NCI-H774 (cell line): ENCODE results near the gene G0S2.

Source experiments
- DNase-seq: peaks from one replicate; lab custom pipeline; 2025; lab: John Stamatoyannopoulos, UW

Gene G0S2

DNA sequence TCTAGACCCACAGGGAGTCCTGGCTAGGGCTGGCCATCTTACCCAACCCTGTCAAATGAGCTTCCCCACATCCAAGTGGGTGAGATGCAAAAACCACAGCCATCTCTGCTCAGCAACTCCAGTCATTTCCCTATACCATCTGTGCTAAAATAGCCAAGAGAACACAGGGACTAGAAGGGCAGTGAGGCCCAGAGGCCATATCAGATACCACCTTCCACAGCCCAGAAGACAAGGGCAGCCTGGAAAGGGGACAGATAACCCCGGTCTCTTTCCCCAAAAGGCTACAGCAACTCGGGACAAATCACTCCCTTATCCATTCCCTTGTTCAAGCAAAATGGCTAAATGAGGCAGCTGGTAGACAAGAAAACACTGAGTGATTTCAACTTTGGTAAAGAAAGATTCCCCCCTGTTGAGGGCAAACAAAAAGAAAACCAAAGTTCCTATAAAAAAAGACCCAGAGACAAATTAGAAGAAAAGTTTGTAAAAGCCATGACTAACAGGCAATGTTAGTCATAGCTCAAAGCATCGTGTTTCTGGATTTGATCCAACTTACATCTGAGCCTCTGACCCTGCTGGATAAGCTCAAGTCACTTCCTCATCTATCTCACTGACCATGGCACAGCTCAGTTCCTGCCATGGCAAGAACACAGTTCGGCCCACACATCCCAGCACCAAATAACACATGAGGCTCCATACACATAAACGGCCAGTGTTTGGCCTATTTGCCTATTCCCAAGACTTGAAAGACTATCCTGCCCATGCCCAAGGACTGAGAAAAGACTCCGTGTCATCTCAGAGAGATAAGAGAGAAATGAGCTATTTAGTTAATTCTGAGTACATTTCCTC is 26.1 kb upstream of the G0S2 start:
- DNase-seq, result no peak

DNA sequence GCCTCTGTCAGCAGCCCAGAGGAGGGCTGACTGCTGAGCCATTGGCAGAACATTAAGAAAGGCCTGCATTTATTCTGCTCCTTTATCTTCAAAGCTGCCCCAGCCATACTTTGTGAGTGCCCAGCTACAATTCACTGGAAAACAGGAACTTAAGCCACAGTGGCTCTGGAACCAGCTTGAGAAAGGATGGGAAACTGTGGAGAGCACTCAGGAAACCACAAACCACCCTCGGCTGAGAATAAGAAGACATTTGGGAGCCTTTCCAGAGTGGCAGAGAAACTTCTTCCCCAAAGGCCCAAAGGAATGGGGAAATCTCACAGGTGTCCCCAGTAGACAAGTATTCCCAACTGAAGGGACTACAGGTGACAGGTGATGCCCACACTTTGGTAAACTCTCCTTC is 24.8 kb upstream of the G0S2 start:
- DNase-seq, result no peak

DNA sequence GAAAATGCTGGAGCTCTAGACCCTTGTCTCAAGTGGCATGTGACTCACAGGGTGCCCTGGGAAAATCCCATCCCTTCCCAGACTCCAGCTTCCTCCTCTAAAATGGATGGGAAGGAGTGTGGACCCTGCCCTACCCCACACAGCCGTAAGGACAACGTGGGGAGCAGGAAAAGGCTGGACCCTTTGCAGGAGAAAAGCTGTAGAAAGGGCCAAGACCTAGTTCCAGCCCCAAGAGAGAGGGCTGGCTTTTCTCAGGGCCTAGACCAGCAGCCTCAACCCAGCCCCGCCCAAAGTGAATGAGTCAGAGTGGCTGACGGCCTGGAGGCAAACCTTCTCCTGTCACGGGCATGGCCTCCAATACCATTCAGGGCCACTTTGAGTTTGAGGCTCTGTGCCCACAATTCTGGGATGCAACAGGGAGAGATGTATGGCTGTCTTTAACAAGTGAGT is 24.0 kb upstream of the G0S2 start:
- DNase-seq, result no peak

DNA sequence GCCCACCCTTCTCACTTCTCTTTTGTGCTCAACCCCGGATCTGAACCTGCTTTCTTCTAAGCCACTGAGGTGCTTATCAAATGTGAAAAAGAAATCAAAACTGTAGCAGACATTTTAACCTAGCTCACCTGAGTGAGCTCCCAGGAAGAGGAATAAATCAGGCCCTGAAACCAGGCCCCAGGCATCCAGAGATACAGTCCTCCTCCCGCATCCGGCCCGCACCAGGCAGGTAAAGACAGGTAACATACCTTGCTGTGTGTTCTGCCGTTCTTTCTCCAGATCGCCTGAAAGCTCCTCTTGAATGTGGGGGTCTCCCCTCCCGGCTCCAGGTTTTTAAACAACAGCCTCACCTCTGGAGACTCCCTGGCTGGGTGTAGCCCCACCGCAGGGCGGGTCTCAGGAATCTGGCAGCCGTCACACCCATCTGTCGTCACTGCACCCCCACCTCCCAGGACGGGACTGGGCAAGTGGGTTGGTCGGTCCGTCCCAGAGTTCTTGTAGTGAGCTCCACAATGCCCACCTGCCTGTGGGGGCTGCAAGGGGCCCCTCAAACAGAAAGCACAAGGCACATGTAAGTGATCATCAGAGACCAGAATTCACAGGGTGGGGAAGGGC is 23.0 kb upstream of the G0S2 start, which contains the start of gene LAMB3:
Gene LAMB3, minus strand, starts transcription at position 305 of the 615 bp plus-strand sequence. CDS start 1,481 bp downstream, outside the sequence.
- no peak for DNase-seq

DNA sequence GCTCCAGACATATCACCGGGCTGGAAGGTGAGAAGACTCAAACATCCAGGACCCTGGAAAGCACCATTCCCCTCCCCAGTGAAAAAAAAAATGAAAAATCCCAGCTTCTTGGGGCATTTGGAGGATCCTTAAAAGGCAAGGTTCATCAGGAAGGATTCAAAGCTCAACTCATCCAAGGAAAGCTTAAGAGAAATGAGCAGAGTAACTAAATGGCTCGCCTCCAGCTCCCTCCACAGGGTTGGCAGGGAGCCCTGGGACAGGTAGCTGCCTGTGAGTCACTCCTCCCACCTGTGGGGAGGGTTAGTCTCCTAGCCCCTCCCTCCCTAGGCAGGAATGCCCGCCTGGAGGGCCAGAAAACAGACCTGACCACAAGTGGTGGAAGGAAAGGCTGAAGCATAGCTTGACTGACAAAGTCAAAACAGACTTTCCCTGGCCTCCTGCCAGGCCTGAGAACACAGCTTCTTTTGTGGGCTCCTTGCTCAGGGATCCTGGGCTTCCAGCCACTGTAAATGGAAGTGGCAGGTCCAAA is 22.3 kb upstream of the G0S2 start:
- peak; percentile 54 for DNase-seq

DNA sequence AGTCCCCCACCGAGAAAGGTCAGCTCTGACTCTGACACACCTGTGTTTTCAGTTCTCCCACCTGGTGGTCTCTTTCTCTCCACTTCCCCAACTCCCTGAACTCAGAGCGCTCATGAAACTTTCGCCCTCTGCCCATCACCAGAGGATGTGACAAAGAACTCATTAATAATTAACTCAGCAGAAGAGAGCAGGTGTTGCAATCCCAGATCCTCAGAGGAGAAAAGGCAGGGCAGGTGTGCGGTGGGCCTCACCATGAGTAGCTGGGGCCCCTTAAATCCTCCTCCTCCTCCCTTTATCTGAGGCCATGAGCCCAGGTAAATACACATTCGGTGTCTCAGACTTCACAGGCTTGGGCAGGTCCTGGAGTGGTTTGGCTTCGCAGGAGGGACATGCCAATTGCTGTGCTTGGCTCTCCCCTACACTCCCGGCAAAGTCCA is 21.3 kb upstream of the G0S2 start:
- no peak for DNase-seq

DNA sequence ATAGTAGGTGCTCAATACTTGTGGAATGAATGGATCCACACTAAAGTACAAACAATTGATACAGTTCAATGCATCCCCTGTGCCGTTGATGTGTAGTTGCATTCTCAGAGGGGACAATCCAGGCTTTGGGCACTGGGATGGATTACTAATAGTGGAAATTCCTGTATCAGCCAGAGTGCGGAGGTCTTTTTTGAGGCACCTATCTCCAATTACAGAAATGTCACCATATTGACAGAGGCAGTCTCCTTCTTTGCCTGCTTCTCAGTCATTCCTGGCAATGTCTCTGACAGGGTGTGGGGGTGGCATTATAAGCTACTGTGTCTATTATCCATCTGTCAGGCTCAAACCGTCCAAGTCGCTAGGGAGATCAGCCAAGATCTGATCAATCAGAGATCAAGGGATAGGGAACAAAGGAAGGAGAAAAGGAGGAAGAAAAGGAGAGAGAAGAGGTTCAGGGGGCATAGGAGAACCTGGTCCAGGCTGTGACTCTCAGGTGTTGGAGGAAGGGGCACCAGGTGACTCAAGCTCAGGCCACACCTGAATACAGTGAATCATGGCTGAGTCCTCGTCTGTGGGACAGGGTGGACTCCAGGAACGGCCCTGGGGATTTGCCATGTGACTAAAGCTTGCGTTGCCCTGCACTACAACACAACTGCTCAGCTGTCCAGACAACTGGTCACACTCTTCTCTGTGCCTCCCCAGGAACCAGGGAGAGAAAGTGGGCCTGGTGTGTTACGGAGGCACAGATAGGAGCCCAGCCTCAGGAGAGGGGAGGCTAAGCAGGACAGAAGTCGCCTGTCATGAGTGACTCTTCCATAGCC is 19.6 kb upstream of the G0S2 start:
- DNase-seq, result no peak

DNA sequence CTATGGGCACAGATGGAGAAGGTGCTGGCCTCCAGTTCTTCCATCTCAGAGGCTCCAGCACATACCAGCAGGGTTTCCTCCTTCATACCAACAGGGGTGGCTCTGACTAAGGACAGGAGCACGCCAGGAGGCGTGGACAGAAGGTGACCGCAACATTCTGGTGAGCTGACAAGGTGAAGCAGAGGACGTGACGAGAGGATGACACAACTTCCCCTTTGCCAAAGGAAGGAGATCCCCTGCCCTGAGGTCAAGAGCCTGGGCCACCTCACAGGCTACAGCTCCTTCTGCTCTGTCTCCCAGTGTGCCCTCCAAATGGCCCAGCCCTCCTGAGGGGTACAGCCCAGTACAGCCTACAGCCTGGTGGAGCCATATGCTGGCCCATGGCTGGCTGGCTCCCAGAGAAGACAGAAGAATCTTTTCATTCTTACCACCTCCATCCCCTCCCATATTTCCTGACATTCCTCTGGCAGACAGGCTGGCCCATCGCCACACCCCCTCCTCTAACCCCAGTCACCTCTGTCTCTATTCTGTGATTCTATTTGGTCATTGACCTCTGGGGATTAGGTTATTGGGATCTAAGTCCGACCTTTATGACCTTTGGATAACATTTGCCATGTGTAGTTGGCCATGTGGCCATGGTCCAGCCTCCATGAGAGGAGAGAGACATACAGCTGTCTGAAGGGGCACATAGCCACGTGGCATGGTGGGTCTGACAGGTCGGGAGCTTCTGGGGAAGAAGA is 17.9 kb upstream of the G0S2 start:
- no peak for DNase-seq

DNA sequence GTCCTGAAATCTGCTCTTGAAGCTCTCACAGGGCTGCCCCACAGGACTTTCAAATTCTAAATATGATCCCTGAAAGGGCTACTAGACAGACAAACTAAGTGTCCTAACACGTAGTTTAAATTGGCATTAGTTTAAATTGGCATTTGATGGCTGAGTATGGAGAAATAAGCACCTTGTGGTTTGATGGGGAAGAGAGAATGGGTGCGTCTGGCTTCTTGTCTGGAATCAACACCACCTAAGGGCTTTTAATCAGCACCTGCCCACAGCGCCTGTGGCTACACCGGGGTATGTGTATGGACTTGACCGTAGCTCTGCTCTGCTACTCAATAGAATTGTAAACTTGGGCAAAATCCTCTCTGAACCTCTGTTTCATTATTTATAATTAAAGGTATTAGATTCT is 17.3 kb upstream of the G0S2 start:
- DNase-seq, result no peak

DNA sequence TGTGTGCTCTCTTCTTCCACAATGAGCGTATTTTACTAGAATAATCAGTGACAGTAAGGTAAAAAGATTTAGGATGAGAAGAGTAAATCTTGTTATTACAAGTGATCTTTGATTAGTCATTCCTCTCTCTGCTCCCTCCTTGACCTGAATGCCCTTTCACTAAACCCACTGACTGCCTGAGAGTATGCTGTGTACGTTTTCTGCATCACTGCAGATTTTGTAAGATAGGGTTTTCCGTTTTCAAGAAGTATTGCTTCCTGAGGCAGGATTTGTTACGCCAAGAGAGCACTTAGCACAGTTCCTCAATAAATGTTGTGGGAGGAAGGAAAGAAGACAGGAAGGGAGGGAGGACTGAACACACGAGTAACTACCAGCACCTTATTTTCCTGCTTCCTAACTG is 15.3 kb upstream of the G0S2 start:
- DNase-seq, result no peak

DNA sequence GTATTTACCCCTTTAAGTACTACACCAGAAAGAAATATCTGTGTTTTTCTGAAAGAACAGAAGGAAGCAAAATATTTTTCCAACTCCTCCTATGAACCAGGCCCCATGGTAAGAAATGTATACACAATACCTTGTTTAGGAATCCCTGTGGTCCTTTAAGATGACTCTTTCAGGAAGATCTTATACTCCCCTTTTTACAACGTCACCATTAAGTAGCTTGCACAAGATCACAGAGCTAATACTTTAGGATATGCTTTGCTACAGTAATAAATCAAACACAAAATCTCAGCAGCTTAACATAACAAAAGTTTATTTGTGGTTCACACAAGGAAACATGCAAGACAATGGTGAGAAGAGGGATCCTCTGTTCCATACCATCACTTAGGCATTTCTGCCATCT is 14.1 kb upstream of the G0S2 start:
- DNase-seq, result no peak

DNA sequence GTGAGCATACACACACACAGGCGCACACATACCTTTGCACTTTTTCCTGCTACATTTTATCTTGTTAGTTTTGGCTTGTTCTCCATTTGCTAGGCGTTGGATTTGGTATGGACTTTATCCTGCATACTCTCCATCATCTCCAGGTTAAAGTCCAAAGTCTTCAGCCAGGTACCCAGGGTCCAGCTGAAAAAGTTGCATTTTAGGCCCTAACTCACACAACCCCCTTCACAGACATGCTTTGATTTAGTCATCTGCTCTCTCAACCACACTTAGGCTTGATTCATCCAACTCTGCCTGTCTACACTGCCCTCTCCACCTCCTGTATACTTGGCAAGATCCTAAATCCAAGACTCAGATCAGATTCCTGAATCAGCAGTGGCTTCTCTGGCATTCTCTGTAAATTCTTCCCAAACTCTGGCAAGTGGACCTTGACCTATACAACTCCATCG is 12.3 kb upstream of the G0S2 start:
- DNase-seq, result no peak

DNA sequence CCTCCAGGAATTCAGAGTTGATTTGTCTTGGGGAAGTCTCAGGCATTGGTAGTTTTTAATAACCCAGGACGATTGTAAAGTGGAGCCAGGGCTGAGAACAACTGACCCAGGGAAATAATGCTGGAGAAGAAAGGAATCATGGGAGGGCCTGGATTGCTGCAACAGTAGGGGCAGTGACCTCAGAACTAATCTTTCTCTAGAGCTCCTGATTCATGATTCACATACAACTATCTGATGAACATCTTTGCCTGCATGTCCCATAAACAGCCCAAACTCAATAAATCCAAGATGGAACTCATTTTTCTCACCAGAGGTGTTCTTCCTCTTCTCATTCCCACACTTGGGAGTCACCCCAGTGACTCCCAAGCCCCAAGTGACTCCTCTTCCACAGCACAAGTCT is 8.1 kb upstream of the G0S2 start:
- DNase-seq, result no peak

DNA sequence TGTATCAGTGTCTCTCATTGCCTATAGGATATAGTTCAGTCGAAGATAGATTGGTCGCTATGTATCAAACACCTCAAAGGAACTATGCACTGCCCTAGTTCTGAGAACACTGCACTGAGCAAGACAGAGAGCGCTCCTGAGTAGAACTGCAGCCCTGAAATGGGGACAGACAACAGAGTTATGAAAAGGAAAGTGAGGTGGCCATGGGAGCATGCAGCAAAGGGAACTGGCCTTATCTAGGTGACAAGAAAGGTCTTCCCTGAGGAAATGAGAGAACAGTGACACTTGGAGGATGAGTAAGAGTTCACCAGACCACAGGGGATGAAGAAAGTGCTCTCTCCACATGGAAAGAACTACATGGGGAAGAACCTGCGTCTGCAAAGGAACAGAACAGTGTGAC is 7.5 kb upstream of the G0S2 start:
- no peak for DNase-seq

DNA sequence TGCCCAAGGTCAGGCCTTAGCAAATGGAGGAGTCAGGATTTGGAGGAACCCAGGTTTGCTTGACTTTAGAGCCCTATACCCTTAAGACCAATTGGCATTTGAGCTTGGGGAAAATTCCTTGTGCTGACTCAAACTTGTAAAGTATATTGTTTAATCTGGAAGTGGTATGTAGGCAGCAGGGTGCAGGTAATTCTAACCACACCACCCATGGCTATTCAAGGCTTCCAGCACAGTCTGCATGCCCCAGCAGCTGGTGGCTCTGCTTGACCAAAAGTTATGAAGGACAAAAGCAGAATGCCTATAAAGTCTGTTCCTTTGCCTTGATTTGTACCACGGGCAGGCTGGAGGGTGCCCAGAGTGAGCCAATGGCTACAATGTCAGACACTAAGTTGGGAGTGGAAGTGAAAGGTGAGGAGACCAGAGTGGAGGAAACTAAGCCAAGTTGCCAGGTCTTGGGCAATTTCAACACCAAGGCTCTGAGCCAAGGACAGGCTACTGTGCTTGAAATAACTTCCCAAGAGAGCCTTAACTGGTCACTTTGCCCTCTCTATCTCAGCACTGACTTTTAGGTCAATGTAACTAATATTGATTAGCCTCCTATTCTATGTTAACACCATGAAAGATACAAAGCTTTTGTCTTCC is 4.7 kb upstream of the G0S2 start:
- no peak for DNase-seq

DNA sequence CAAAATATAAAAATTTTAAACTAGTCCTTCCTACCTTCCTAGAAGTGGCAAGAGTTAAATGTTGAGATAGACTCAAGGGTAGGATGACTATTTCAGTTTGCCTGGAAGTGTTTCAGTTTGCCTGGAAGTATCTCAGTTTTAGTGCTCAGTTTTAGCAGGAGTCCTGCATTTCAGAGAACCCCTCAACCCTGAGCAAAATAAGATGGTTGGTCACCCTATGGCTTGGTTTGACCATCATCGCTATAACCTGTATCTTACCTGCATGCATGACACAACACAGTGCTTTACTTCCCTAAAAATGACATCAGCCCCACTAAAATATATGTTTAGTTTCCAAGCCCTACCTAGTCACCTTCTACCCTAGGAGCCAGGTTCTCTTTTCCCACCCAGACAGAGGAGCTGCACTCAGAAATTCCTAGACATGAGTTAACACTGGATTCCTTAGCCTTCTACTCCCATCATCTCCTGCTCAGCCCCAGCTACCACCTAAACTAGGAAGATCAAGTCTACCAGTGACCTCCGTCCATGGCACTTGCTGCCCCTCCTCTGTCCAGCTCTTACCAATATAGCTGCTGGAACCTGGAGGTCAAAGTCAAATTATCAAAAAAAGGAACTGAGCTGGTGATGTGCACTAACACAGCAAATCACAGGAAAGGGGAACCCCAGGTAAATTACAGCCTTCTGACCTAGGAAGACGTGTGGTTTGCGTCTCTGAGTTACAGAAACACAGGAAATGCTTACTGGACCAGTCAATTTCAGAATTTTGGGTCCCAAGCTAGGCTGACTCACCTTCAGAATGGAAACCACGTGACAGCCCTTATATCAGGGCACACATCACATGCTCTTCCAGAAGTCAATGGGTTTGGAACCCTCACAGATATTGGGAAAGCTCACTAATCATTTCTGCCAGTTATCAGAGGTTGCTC is 2.2 kb upstream of the G0S2 start:
- DNase-seq, result no peak

DNA sequence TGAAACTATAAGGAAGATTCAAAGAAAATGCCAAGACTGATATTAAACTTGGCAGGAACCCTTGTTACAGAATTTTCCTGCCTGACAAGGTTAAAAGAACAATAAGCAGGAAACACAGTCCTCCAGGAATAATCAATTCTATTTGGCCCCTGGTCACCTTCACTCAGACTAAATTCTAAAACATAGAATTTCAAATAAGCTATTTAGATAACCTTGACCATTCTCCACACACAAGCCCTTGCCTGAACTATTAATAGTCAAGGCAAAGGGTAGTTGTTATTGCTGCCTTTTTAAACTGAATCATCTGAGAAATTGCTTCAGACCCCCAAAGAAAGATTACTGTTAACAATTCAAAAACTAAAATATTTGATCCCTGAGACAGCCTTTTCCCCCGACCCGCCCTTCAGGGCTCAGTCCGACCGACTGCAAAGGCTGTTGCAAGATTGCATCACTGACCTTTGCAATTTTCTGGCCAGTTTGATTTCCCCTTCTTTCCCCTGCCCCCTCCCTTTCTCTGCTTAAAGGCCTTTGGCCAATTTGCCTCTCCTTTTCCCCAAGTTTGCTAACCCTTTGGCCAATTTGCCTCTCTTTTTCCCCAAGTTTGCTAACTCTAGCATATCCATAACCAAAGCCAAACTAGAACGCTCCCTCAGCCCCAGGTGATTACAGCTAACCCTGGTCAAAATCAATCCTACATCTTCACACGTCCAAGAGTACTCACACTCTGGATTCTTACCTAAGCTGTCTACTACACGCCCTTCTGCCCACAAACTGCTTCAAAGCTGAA is 1.4 kb upstream of the G0S2 start:
- DNase-seq, result no peak

DNA sequence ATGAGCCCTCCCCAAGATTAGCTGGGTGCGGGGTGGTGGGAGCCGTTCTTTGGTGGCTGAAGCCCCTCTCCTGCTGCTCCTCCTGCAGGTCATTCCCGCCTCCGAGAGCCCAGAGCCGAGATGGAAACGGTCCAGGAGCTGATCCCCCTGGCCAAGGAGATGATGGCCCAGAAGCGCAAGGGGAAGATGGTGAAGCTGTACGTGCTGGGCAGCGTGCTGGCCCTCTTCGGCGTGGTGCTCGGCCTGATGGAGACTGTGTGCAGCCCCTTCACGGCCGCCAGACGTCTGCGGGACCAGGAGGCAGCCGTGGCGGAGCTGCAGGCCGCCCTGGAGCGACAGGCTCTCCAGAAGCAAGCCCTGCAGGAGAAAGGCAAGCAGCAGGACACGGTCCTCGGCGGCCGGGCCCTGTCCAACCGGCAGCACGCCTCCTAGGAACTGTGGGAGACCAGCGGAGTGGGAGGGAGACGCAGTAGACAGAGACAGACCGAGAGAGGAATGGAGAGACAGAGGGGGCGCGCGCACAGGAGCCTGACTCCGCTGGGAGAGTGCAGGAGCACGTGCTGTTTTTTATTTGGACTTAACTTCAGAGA is 448 bp downstream of the G0S2 start:
- DNase-seq, result no peak
